Measurements from ENCODE around the gene SEMA3E.

DNA sequence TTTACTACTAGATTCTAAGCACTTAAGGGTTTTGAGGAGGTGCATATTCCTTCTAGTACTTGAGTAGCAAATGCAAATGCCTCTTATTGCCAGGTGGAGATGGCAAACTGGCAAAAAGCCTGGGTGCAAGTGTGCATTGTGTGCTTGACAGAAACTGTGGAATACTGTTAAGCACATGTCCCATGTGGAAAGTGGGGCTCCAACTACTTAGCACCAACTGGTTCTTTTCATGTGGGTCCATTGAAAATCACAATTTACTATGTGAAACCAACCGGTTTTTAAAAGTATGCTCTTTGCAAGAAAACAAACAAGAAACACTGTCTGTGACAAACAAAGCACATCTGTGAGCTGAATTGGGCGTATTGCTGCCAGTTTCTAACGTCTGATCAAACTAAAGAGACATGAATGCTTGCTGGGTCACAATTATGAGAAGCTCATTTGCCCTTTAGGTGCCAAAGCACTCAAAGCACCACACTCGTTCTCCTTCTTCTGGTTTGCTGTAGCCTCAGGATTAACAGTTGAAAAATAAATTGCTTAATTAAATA lies 197.4 kb downstream of the SEMA3E start:
- TF ChIP-seq, protein P1, sequence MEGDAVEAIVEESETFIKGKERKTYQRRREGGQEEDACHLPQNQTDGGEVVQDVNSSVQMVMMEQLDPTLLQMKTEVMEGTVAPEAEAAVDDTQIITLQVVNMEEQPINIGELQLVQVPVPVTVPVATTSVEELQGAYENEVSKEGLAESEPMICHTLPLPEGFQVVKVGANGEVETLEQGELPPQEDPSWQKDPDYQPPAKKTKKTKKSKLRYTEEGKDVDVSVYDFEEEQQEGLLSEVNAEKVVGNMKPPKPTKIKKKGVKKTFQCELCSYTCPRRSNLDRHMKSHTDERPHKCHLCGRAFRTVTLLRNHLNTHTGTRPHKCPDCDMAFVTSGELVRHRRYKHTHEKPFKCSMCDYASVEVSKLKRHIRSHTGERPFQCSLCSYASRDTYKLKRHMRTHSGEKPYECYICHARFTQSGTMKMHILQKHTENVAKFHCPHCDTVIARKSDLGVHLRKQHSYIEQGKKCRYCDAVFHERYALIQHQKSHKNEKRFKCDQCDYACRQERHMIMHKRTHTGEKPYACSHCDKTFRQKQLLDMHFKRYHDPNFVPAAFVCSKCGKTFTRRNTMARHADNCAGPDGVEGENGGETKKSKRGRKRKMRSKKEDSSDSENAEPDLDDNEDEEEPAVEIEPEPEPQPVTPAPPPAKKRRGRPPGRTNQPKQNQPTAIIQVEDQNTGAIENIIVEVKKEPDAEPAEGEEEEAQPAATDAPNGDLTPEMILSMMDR (IDR thresholded peaks at IDR 0.05): no peak
- no peak for TF ChIP-seq POLR2A (IDR thresholded peaks at IDR 0.05)
